ES-I3 (cell line): Measurements from ENCODE around the gene TSGA10IP.

ENCODE experiments used
- H3K36me3 ChIP-seq: 2 replicates; pipeline ENCODE4 v1.6.1; 2013; ENCODE audit warnings: mild to moderate bottlenecking, low read length, control low read depth, moderate library complexity; ENCODE audit not compliant: insufficient read depth
- H3K4me1 ChIP-seq: 2 replicates; pipeline ENCODE4 v1.6.1; 2013; ENCODE audit warnings: mild to moderate bottlenecking, control low read depth, low read length; ENCODE audit not compliant: insufficient read depth
- H3K9ac ChIP-seq: 2 replicates; pipeline ENCODE4 v1.6.1; 2013; ENCODE audit warnings: low read depth, mild to moderate bottlenecking, low read length, moderate library complexity
- H3K9me3 ChIP-seq: 2 replicates; pipeline ENCODE4 v1.6.1; 2013; ENCODE audit warnings: mild to moderate bottlenecking, low read length, moderate library complexity; ENCODE audit not compliant: control insufficient read depth, insufficient read depth

Gene TSGA10IP

GRCh38 chr11:65965986-65966762 is 20.9 kb downstream of the TSGA10IP start:
- Histone ChIP-seq H3K4me1 (peaks cover 10% of the 10 kb centered on the region), H3K36me3 (peaks cover 7% of the 10 kb centered on the region), H3K9me3 (no peaks in the 10 kb centered on the region), H3K9ac (no peak overlapping the region)

- Histone ChIP-seq H3K4me1 (peaks cover 7% of the 10 kb centered on the region), H3K9me3 (no peaks in the 10 kb centered on the region), H3K36me3 (peaks cover 7% of the 10 kb centered on the region), H3K9ac (no peak overlapping the region)
Measured at GRCh38 chr11:65967329-65967934, 22.2 kb downstream of the TSGA10IP start.

- Histone ChIP-seq H3K36me3 (peaks cover 7% of the 10 kb centered on the region), H3K9me3 (no peaks in the 10 kb centered on the region), H3K9ac (no peak overlapping the region), H3K4me1 (no peaks in the 10 kb centered on the region)
Measured at GRCh38 chr11:65968600-65969482, 23.6 kb downstream of the TSGA10IP start.

- no peak overlapping the region for H3K9ac ChIP-seq
- H3K36me3 ChIP-seq: peaks cover 2% of the 10 kb centered on the region; the same call in 1 of the 2 replicates
- no peaks in the 10 kb centered on the region for H3K9me3 ChIP-seq
- H3K4me1 ChIP-seq: no peaks in the 10 kb centered on the region
Measured at GRCh38 chr11:65972116-65972515, 26.8 kb downstream of the TSGA10IP start.

- Histone ChIP-seq H3K9me3 (no peaks in the 10 kb centered on the region), H3K4me1 (no peaks in the 10 kb centered on the region), H3K36me3 (peaks cover 7% of the 10 kb centered on the region; the same call in 1 of the 2 replicates), H3K9ac (no peak overlapping the region)
Measured at GRCh38 chr11:65973439-65974110, 28.3 kb downstream of the TSGA10IP start.

- Histone ChIP-seq H3K9me3 (no peaks in the 10 kb centered on the region), H3K9ac (no peak overlapping the region), H3K36me3 (peaks cover 7% of the 10 kb centered on the region), H3K4me1 (no peaks in the 10 kb centered on the region)
Measured at GRCh38 chr11:65975771-65976170, 30.5 kb downstream of the TSGA10IP start.

GRCh38 chr11:65976216-65977176 is 31.2 kb downstream of the TSGA10IP start:
- Histone ChIP-seq H3K36me3 (peaks cover 7% of the 10 kb centered on the region), H3K9ac (no peak overlapping the region), H3K9me3 (no peaks in the 10 kb centered on the region), H3K4me1 (no peaks in the 10 kb centered on the region)

GRCh38 chr11:65977621-65978390 is 32.5 kb downstream of the TSGA10IP start:
- H3K36me3 ChIP-seq: peaks cover 7% of the 10 kb centered on the region

GRCh38 chr11:65978391-65979238 is 33.3 kb downstream of the TSGA10IP start:
- H3K4me1 ChIP-seq: no peaks in the 10 kb centered on the region
- H3K36me3 ChIP-seq: peaks cover 7% of the 10 kb centered on the region
- no peak overlapping the region for H3K9ac ChIP-seq
- H3K9me3 ChIP-seq: no peaks in the 10 kb centered on the region

More at GRCh38 chr11:65977621-65978390, 32.5 kb downstream of the TSGA10IP start:
- Histone ChIP-seq H3K9me3 (no peaks in the 10 kb centered on the region), H3K4me1 (no peaks in the 10 kb centered on the region), H3K9ac (no peak overlapping the region)

- Histone ChIP-seq H3K9ac (no peak overlapping the region), H3K36me3 (peaks cover 7% of the 10 kb centered on the region), H3K9me3 (no peaks in the 10 kb centered on the region), H3K4me1 (no peaks in the 10 kb centered on the region)
Measured at GRCh38 chr11:65979261-65979759, 34.0 kb downstream of the TSGA10IP start.

- Histone ChIP-seq H3K9ac (no peak overlapping the region), H3K9me3 (no peaks in the 10 kb centered on the region), H3K4me1 (no peaks in the 10 kb centered on the region), H3K36me3 (peaks cover 7% of the 10 kb centered on the region)
Measured at GRCh38 chr11:65981101-65981740, 35.9 kb downstream of the TSGA10IP start.
